IPS-20b (cell line): ENCODE measurements around the gene ANGPTL4.

ENCODE experiments used
- H3K27ac ChIP-seq: one replicate; pipeline ENCODE4 v1.5.1; 2013; ENCODE audit warnings: low read length
- H3K27me3 ChIP-seq: 2 replicates; pipeline ENCODE4 v1.6.1; 2013; ENCODE audit warnings: mild to moderate bottlenecking, low read length, inconsistent platforms; ENCODE audit not compliant: insufficient read depth
- H3K36me3 ChIP-seq: 2 replicates; pipeline ENCODE4 v1.6.1; 2013; ENCODE audit warnings: low read depth, mild to moderate bottlenecking, inconsistent platforms, low read length, moderate library complexity; ENCODE audit not compliant: insufficient read depth
- H3K4me1 ChIP-seq: 2 replicates; pipeline ENCODE4 v1.6.1; 2013; ENCODE audit warnings: mild to moderate bottlenecking, control low read depth, inconsistent platforms, low read length, moderate library complexity; ENCODE audit not compliant: insufficient read depth
- H3K4me3 ChIP-seq: 2 replicates; pipeline ENCODE4 v1.5.1; 2013; ENCODE audit warnings: mild to moderate bottlenecking, low read length, inconsistent platforms
- H3K9ac ChIP-seq: 2 replicates; pipeline ENCODE4 v1.6.1; 2013; ENCODE audit warnings: low read depth, mild to moderate bottlenecking, inconsistent platforms, low read length, moderate library complexity
- H3K9me3 ChIP-seq: 2 replicates; pipeline ENCODE4 v1.6.1; 2013; ENCODE audit warnings: mild to moderate bottlenecking, low read depth, low read length, inconsistent platforms; ENCODE audit not compliant: insufficient read depth

The ANGPTL4 gene

DNA sequence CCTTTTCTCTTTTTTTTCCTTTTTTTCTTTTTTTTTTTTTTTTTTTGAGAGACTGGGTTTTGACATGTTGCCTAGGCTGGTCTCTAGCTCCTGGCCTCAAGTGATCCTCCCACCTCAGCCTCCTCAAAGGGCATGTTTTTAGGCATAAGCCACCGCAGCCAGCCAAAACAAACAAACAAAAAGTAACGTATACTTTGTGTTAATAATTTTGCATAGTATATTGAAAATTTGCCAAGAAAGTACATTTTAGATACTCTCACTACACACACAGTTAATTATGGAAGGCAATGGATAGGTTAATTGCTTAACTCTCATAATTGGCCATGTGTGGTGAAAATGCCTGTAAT lies 24.6 kb downstream of the ANGPTL4 start:
- no peak overlapping the region for H3K4me3 ChIP-seq
- H3K27ac ChIP-seq: no peak overlapping the region
- H3K36me3 ChIP-seq: no peaks in the 10 kb centered on the region
- H3K4me1 ChIP-seq: no peaks in the 10 kb centered on the region; the same call in 1 of the 2 replicates
- H3K9me3 ChIP-seq: no peaks in the 10 kb centered on the region
- no peaks in the 10 kb centered on the region for H3K27me3 ChIP-seq
- no peak overlapping the region for H3K9ac ChIP-seq

GRCh38 chr19:8389891-8390616 lies 26.1 kb downstream of the ANGPTL4 start, which contains the start of gene RAB11B:
Gene RAB11B, plus strand, starts transcription at chr19:8390360. Its CDS starts 57 bp downstream, at chr19:8390417.
- Histone ChIP-seq H3K27ac (peak within 1 kb of the TSS; percentile 99), H3K36me3 (no peaks in the 10 kb centered on the region), H3K9ac (peak within 1 kb of the TSS; percentile 99), H3K27me3 (no peaks in the 10 kb centered on the region), H3K9me3 (no peaks in the 10 kb centered on the region), H3K4me1 (no peaks in the 10 kb centered on the region; the same call in 1 of the 2 replicates), H3K4me3 (peak within 1 kb of the TSS; percentile 86)

DNA sequence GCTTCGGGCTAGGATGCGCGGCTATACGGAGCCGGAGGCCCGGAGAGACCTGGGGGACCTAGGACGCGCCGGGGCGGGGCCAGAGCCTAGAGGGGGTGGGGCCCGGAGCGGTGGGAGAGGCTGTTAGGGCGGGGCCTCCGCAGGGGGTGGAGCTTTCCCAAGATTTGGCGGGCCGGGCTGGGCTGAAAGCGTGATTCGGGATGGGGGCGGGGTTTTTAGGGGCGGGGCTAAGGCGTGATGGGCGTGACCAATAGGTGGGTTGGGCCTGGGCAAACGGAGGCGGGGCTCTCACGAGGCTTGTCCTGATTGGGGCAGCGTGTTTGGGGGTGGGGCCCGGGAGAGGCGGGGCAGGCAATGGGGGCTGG lies 26.6 kb downstream of the ANGPTL4 start:
- H3K27ac ChIP-seq: peak overlapping the region; percentile 99
- H3K4me3 ChIP-seq: peak overlapping the region; percentile 86
- peak overlapping the region; percentile 99 for H3K9ac ChIP-seq
- H3K4me1 ChIP-seq: no peaks in the 10 kb centered on the region; the same call in 1 of the 2 replicates
- H3K27me3 ChIP-seq: no peaks in the 10 kb centered on the region
- no peaks in the 10 kb centered on the region for H3K36me3 ChIP-seq
- no peaks in the 10 kb centered on the region for H3K9me3 ChIP-seq

DNA sequence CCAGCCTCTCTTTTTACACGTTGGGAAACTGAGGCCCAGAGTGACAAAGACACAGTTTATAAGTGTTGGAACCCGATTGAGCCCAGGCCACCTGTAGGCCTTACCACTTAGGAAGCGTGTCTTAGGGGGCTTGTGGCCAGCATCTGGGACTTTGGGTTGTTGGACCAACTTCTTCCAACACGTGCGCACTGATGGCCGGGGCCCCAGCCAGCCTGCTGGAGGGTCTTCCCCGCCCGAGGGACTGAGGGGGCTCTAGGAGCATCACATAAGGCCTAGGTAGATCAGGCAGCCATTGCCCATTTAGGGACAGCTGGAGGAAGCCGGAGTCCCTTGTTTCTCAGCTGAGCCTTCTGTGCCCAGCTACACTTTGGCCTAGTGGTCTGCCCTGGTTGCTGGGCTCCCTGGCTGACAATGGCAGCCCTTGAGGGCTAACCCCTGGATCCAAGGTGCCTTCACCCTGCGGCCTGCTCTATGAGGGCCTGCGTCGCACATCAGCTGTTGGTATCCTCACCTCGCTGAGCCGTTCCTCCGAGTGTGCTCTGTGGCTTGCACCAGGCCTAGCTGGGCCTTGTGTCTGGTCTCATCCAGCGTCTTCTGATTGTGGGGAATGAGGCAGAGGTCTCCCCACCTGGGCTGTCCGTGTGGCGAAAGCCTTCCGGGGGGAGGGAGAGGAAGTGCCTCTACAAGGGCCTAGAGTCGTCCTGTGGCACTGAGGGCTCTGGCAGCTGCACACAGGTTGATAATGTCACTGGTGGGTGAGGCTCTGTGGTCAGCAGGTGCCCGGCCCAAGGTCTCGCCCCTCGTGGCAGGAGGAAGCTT lies 27.5 kb downstream of the ANGPTL4 start:
- peak overlapping the region; percentile 51; the same call in 1 of the 2 replicates for H3K9ac ChIP-seq
- peak overlapping the region; percentile 73 for H3K4me3 ChIP-seq
- H3K4me1 ChIP-seq: no peaks in the 10 kb centered on the region; the same call in 1 of the 2 replicates
- no peaks in the 10 kb centered on the region for H3K27me3 ChIP-seq
- H3K9me3 ChIP-seq: no peaks in the 10 kb centered on the region
- no peaks in the 10 kb centered on the region for H3K36me3 ChIP-seq
- no peak overlapping the region for H3K27ac ChIP-seq

- Histone ChIP-seq H3K27ac (no peak overlapping the region), H3K4me1 (no peaks in the 10 kb centered on the region; the same call in 1 of the 2 replicates), H3K9ac (no peak overlapping the region), H3K36me3 (no peaks in the 10 kb centered on the region), H3K27me3 (no peaks in the 10 kb centered on the region), H3K9me3 (no peaks in the 10 kb centered on the region), H3K4me3 (no peak overlapping the region)
Measured at GRCh38 chr19:8392017-8392591, 28.1 kb downstream of the ANGPTL4 start.

DNA sequence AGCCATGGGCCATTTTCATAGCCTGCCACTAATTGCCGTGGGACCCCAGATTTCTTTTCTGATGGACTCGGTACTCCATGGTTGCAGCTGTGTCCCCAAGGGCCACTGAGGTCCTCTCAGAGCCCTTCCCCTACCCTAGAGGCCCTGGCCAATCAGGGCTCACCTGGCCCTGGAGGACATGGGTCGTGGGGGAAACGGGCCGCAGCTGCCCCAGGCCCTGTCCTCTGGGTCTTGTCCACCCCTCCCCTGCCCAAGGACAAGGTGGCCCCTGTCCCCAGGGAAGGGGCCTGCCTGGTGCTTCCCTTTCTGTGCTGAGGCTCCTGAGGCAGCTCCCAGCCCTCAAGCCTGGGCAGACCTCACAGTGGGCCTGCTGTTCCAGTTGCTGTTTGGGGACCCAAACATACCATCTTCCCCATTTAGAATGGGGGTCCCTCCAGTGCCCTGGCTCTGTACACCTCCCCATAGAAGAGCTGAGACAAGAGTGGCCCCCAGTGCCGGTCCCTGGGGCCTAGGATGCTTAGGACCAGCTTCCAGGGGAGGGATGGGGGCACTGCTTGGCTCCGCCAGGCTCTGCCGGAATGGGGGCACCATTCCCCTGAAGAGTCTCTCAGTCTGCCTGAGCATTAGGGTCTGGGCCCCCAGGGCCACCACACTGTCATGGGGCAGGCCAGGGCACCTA lies 29.4 kb downstream of the ANGPTL4 start:
- Histone ChIP-seq H3K4me1 (no peaks in the 10 kb centered on the region; the same call in none of the 2 replicates), H3K27me3 (no peaks in the 10 kb centered on the region), H3K9me3 (no peaks in the 10 kb centered on the region), H3K27ac (no peak overlapping the region), H3K36me3 (no peaks in the 10 kb centered on the region), H3K4me3 (no peak overlapping the region), H3K9ac (no peak overlapping the region; the same call in 1 of the 2 replicates)

- Histone ChIP-seq H3K27me3 (no peaks in the 10 kb centered on the region), H3K4me1 (no peaks in the 10 kb centered on the region; the same call in none of the 2 replicates), H3K36me3 (no peaks in the 10 kb centered on the region), H3K9ac (no peak overlapping the region), H3K4me3 (no peak overlapping the region), H3K27ac (no peak overlapping the region), H3K9me3 (no peaks in the 10 kb centered on the region)
Measured at GRCh38 chr19:8393871-8394250, 29.9 kb downstream of the ANGPTL4 start.

- Histone ChIP-seq H3K9me3 (no peaks in the 10 kb centered on the region), H3K9ac (no peak overlapping the region), H3K4me3 (no peak overlapping the region), H3K27ac (no peak overlapping the region), H3K27me3 (no peaks in the 10 kb centered on the region), H3K36me3 (no peaks in the 10 kb centered on the region; the same call in 1 of the 2 replicates), H3K4me1 (no peaks in the 10 kb centered on the region; the same call in 1 of the 2 replicates)
Measured at GRCh38 chr19:8395621-8396082, 31.7 kb downstream of the ANGPTL4 start.

GRCh38 chr19:8396185-8396562 lies 32.2 kb downstream of the ANGPTL4 start:
- Histone ChIP-seq H3K27ac (no peak overlapping the region), H3K4me3 (no peak overlapping the region), H3K9me3 (no peaks in the 10 kb centered on the region), H3K4me1 (no peaks in the 10 kb centered on the region; the same call in 1 of the 2 replicates), H3K27me3 (no peaks in the 10 kb centered on the region), H3K36me3 (no peaks in the 10 kb centered on the region; the same call in 1 of the 2 replicates), H3K9ac (no peak overlapping the region)

- H3K4me3 ChIP-seq: no peak overlapping the region
- peaks cover under 1% of the 10 kb centered on the region; the same call in 1 of the 2 replicates for H3K36me3 ChIP-seq
- no peak overlapping the region for H3K27ac ChIP-seq
- H3K9me3 ChIP-seq: no peaks in the 10 kb centered on the region
- H3K4me1 ChIP-seq: no peaks in the 10 kb centered on the region; the same call in 1 of the 2 replicates
- no peaks in the 10 kb centered on the region for H3K27me3 ChIP-seq
- no peak overlapping the region for H3K9ac ChIP-seq
Measured at GRCh38 chr19:8396563-8397203, 32.7 kb downstream of the ANGPTL4 start.

DNA sequence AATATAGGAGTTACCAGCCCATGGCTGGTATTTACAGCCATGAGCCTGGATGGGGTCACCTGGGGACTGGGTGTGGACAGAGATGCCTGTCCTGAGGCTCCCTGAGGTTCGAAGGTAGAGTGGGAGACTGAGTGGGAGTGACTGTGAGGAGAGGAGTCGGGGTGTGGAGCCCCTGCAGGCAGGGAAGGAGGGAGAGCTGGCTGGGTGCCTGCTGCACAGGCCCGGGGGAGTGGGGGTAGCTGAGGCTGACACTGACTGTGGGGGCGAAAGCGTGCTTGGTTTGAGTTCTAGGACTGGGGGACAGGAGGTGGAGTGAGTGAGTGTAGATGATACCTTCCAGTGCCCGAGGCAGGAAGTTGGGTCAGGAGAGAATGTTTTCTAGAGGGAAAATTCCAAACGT lies 33.3 kb downstream of the ANGPTL4 start:
- Histone ChIP-seq H3K27me3 (no peaks in the 10 kb centered on the region), H3K27ac (no peak overlapping the region), H3K4me3 (no peak overlapping the region), H3K9me3 (no peaks in the 10 kb centered on the region), H3K36me3 (peaks cover 7% of the 10 kb centered on the region), H3K9ac (no peak overlapping the region), H3K4me1 (no peaks in the 10 kb centered on the region; the same call in 1 of the 2 replicates)
